HG03064 (cell line): ENCODE results near the gene NME3.
A peak's percentile ranks its signal among the peaks of the same experiment; 100 is the strongest.

Experiments
- ATAC-seq: cut with Tn5 transposase; IDR thresholded peaks from one replicate; pipeline ENCODE4 v1.9.1; 2021; ENCODE audit warnings: low read depth; ENCODE audit not compliant: unreplicated experiment

NME3 gene

GRCh38 chr16:1794221-1794871 lies 23.0 kb upstream of the NME3 start:
- ATAC-seq, result no peak

GRCh38 chr16:1793578-1794220 lies 22.4 kb upstream of the NME3 start, which contains the start of gene IGFALS:
IGFALS (minus strand) TSS chr16:1793705; CDS start chr16:1793652, 53 bp downstream.
- ATAC-seq, result no peak

DNA sequence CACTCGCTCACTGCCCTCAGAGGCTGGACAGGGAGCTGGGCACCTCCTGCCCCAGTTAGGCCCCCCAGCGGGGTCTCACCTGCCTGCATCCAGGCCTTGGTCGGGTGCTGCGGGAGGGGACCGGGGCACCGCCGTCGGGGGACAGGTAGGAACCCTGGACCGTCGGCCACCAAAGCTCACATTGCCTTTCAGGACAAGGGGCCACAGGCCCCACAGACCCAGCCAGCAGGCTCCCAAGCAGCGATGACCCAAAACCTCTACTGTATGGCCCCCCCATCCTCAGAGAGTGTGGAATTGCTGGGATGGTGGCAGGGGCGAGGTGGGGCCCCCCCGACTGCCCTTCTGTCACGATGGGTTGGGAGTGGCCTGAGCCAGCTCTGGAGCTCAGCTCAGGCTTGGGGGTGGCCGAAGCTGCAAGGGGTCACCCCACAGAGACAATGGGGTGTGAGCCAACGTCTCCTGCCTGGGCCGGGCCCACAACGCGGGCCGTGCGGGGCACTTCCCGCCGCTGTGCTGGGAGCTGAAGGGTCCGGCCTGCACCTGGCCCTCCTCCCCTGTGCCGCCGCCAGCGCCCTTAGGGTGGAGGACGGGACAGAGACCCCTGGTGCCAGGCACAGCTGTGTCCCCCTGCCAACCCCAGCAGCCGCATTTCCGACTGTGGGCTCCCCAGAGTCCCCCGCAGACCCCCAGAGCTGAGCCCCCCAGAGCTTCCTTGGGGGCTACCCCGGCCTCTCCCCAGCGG lies 21.7 kb upstream of the NME3 start:
- ATAC-seq, result no peak

DNA sequence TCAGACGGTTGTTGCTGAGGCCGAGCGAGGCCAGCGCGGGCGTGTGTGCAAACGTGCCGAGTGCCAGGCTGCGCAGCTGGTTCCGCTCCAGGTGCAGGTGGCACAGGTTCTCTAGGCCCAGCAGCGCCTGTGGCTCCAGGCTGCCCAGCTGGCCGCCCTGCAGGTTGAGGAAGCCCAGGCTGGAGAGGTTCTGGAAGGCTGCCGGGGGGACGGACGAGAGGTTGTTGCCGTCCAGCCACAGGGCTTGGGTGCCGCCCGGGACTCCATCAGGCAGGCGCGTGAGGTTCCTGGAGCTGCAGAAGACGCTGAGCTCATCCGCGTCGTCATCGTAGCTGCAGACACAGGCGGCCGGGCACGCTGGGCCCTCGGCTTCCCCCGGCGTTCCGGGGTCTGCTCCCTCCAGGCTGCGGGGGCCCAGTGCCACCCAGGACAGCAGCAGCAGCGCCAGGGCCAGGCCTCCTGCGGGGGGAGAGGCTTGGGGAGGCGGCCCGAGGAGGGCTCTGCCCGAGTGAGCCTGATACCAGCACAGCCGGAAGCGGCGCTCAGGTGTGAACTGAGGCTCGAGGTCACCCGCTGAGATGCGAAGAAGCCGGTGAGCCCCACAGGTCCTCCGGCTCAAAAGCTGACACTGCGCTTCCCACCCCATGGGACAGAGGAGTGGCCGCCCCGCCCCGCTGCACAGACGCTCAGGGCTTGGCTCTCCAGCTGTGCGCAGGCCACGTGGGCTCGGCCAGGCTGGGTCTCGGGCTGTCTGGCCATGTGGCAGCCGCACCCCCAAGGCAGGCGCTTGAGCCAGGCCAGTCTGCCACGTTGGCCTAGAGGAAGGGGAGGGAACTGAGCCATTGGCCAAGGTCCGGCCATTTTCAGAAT lies 20.8 kb upstream of the NME3 start:
- ATAC-seq, result no peak

- no peak for ATAC-seq
Observed at GRCh38 chr16:1791256-1791942, 20.1 kb upstream of the NME3 start.

DNA sequence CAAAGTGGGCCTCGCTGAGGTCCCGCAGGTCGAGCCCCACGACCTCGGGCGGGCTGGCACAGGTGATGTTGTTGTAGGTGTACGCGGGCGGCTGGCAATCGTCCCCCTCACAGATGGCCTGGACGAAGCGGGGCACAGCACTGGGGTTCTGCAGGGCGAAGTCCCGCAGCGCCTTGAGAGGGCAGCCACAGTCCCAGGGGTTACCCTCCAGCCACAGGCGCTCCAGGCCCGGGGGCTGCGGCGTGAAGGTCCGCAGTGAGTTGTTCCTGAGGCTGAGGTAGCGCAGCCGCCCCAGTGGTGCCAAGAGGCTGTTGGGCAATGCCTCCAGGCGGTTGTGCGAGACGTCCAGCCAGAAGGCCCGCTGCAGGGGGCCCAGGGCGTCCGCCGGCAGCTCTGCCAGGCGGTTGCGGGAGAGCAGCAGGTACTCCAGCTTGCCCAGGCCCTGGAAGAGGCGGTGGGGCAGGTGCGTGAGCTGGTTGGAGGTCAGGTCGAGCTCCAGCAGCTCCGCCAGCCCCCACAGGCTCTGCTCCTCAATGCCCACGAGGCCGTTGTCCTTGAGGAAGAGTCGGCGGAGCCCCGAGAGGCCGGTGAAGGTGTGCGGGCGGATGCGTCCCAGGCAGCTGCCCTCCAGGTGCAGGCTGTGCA lies 19.4 kb upstream of the NME3 start:
- ATAC-seq, result no peak

DNA sequence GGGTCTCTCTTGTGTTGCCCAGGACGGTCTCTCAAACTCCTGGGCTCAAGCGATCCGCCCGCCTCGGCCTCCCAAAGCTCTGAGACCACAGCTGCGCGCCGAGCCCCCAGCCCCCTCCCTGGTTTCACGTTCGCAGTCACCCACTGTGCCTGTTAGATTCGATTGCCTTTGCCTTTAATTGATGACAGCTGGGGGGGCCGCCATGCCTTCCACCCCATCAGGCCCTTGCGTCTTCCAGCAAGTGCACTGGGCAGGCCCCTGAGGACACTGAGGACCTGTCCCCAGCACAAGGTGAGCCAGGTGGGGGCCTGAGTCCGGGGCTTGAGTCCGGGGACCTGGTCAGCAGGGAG lies 18.9 kb upstream of the NME3 start:
- no peak for ATAC-seq

DNA sequence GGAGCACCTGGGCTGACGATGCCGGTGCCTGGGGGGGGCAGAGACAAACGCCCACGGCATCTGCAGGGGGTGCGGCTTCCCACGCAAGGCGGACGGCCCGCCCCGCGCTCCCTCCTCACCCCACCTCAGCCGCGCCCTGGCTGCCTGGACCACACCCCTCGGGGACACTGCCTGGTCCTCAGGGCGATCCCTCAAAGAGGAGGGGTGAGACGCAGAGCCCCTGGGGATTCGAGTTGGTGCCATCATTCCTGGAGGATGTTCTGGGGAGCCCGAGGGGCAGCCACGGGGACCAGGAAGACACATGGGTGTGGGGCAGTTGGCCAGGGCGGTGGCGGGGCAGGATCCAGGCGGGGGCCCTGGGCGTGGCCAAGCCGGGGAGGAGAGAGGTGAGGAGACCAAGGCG lies 18.3 kb upstream of the NME3 start:
- no peak for ATAC-seq

DNA sequence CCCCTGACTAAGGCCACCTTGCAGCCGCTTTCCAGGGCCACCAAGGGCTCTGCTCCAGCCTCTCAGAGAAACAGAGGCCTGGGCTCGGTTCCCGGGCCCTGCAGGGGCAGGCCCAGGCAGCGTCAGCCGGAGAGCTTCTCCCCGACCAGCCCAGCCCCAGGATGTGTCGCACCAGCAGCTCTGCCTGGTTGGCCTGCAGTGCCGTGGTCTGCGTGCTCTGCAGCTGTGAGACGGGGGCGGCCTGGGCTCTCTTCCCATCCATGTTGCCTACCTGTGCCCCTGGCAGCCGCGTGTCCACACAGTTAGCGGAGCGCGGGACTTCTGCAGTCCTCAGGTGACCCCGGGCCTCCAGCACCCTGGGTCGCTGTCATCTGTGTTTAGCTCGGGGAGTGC lies 17.4 kb upstream of the NME3 start:
- ATAC-seq, result no peak

GRCh38 chr16:1788095-1788707 lies 16.9 kb upstream of the NME3 start:
- no peak for ATAC-seq

DNA sequence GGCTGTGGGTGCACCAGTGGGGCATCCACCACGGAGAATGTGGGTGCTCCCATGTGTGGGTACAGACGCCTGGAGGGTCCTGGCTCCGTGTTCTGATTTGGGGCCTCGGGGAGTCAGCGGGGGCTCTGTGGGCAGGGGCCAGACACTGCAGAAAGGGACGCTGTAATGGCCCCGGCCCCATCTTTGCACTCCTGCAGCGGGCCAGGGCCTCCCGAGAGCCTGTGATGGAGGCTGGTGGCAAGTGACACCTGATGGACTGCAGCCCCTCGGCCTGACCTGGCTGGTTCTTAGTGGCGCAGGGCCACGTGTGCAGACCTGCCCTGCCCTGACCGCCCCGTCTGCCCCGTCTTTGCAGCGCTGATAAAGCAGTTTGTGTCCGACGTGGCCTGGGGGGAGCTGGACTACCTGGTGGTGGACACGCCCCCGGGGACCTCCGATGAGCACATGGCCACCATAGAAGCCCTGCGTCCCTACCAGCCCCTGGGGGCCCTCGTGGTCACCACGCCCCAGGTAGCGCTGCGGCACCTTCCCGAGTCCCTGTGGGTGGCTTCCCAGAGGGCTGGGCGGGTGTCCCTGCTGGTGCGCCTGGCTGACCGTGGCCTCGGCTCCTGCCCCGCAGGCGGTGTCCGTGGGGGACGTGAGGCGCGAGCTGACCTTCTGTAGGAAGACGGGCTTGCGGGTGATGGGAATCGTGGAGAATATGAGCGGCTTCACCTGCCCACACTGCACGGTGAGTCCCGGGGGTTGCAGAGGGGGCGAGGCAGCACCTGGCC lies 16.2 kb upstream of the NME3 start:
- ATAC-seq, result no peak

DNA sequence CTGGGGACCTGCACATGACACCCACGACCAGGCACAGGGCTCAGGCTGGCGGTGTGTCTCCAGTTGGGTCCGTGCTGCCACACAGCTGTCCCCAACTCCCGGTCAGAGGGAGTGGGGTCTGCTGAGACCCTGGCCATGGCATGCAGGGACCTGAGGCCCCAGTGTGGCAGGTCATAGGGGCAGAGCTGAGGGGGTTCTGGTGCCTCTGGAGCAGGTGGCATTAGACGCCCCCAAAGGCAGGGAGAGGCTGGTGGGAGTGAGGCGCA lies 15.6 kb upstream of the NME3 start:
- ATAC-seq, result no peak

GRCh38 chr16:1786242-1787055 lies 15.1 kb upstream of the NME3 start:
- no peak for ATAC-seq

DNA sequence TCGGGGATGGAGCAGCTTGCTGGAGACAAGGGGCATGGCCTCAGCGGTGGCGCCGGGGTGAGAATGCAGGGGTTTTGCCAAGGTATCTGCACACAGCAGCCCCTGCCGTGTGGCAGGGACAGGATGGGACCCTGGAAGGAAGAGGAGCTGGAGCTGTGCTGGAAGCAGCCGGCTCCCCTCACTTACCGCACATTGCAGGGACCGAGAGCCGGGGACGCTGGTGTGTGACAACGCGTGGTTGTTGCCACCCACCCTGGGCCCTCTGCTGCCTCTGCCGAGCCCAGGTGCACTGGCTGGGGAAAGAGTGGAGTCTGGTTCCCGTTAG lies 14.5 kb upstream of the NME3 start:
- ATAC-seq, result no peak

- no peak for ATAC-seq
Observed at GRCh38 chr16:1784977-1785845, 13.9 kb upstream of the NME3 start.

GRCh38 chr16:1782408-1783264 lies 11.3 kb upstream of the NME3 start, which contains the start of the genes NUBP2 and SPSB3:
NUBP2 (plus strand) TSS chr16:1782960; CDS start chr16:1783021, 61 bp downstream.
SPSB3 (minus strand) TSS chr16:1782571; CDS start chr16:1781483, 1,088 bp downstream.
- peak; percentile 67 for ATAC-seq
